NOMO-1 (cell line): Measurements from ENCODE around the gene THOC7.

Experiments
- DNase-seq, 2 experiments: peaks; one replicate each; lab custom pipeline; 2025; ENCODE audit not compliant: unreplicated experiment in 2 of 2; lab: John Stamatoyannopoulos, UW

THOC7 gene

GRCh38 chr3:63863150-63864007 is at the start of gene THOC7, which contains the start of gene ATXN7:
Gene THOC7 (minus strand): TSS chr3:63863805. CDS start chr3:63863790, 15 bp downstream.
Gene ATXN7 (plus strand): TSS chr3:63863867. CDS start chr3:63912599, 48,732 bp downstream.
- peak; percentile 4 to 37 for DNase-seq

GRCh38 chr3:63912768-63913588 is 49.4 kb upstream of the THOC7 start:
- DNase-seq, result no peak

- peak; percentile 74 to 81 for DNase-seq
Observed at GRCh38 chr3:63911873-63912767, 48.5 kb upstream of the THOC7 start, which contains the start of gene SCAANT1. Gene SCAANT1 (minus strand): TSS chr3:63912383.

GRCh38 chr3:63911509-63911872 is 47.9 kb upstream of the THOC7 start:
- DNase-seq, result no peak

GRCh38 chr3:63910891-63911290 is 47.3 kb upstream of the THOC7 start:
- no peak for DNase-seq

- DNase-seq, result peak in 1 of 2 experiments; percentile 22
Observed at GRCh38 chr3:63910001-63910400, 46.4 kb upstream of the THOC7 start.

- DNase-seq, result no peak
Observed at GRCh38 chr3:63909431-63909830, 45.8 kb upstream of the THOC7 start.

GRCh38 chr3:63908776-63909175 is 45.2 kb upstream of the THOC7 start:
- DNase-seq, result no peak

GRCh38 chr3:63908081-63908736 is 44.6 kb upstream of the THOC7 start:
- DNase-seq, result no peak

GRCh38 chr3:63905731-63906620 is 42.4 kb upstream of the THOC7 start:
- no peak for DNase-seq

GRCh38 chr3:63900459-63900858 is 36.9 kb upstream of the THOC7 start:
- DNase-seq, result no peak

GRCh38 chr3:63900010-63900409 is 36.4 kb upstream of the THOC7 start:
- DNase-seq, result no peak

GRCh38 chr3:63896332-63897030 is 32.9 kb upstream of the THOC7 start:
- DNase-seq, result peak in 1 of 2 experiments; percentile 25

- DNase-seq, result no peak
Observed at GRCh38 chr3:63895422-63896189, 32.0 kb upstream of the THOC7 start.

- DNase-seq, result no peak
Observed at GRCh38 chr3:63892773-63893352, 29.3 kb upstream of the THOC7 start.

GRCh38 chr3:63891518-63891917 is 27.9 kb upstream of the THOC7 start:
- no peak for DNase-seq

- no peak for DNase-seq
Observed at GRCh38 chr3:63886858-63887257, 23.3 kb upstream of the THOC7 start.
